Adipocyte (in vitro differentiated cells): ENCODE results near the gene ACKR2.

ENCODE experiments used
- DNase-seq: peaks from one replicate; pipeline ENCODE4 v3.0.0-alpha.2; 2015; ENCODE audit warnings: low read depth
- H3K27me3 ChIP-seq: replicated peaks from 2 replicates; pipeline ENCODE4 v1.7.0; 2013; ENCODE audit warnings: mild to moderate bottlenecking, low read length, moderate library complexity; ENCODE audit not compliant: control insufficient read depth, insufficient read depth
- H3K36me3 ChIP-seq: 2 replicates; pipeline ENCODE4 v1.7.0; 2013; ENCODE audit warnings: low read length, mild to moderate bottlenecking, moderate library complexity; ENCODE audit not compliant: control insufficient read depth, insufficient read depth, severe bottlenecking
- H3K4me1 ChIP-seq: 2 replicates; pipeline ENCODE4 v1.7.0; 2013; ENCODE audit warnings: mild to moderate bottlenecking, low read length, moderate library complexity; ENCODE audit not compliant: control insufficient read depth, insufficient read depth
- H3K4me3 ChIP-seq: 2 replicates; pipeline ENCODE4 v1.7.0; 2013; ENCODE audit warnings: mild to moderate bottlenecking, low read length, moderate library complexity
- H3K9ac ChIP-seq: 2 replicates; pipeline ENCODE4 v1.7.0; 2013; ENCODE audit warnings: mild to moderate bottlenecking, low read length, moderate library complexity
- H3K9me3 ChIP-seq: 2 replicates; pipeline ENCODE4 v1.7.0; 2013; ENCODE audit warnings: mild to moderate bottlenecking, low read length, moderate library complexity; ENCODE audit not compliant: control insufficient read depth

ACKR2 gene

GRCh38 chr3:42871592-42872196, 62.4 kb downstream of the ACKR2 start:
- no peak overlapping the region for H3K9ac ChIP-seq
- no peak overlapping the region for H3K4me3 ChIP-seq
- no peaks in the 10 kb centered on the region for H3K27me3 ChIP-seq
- peaks cover 15% of the 10 kb centered on the region for H3K4me1 ChIP-seq
- no peaks in the 10 kb centered on the region for H3K36me3 ChIP-seq
- DNase-seq = no peak
- H3K9me3 ChIP-seq = no peaks in the 10 kb centered on the region

- H3K9me3 ChIP-seq = no peaks in the 10 kb centered on the region
- H3K9ac ChIP-seq = no peak overlapping the region
- no peak overlapping the region for H3K4me3 ChIP-seq
- H3K4me1 ChIP-seq = peaks cover 18% of the 10 kb centered on the region
- DNase-seq = no peak
- no peaks in the 10 kb centered on the region for H3K27me3 ChIP-seq
- no peaks in the 10 kb centered on the region for H3K36me3 ChIP-seq
Measured at GRCh38 chr3:42872718-42873117, 63.5 kb downstream of the ACKR2 start.

GRCh38 chr3:42873221-42873982, 64.2 kb downstream of the ACKR2 start:
- H3K27me3 ChIP-seq = no peaks in the 10 kb centered on the region
- no peaks in the 10 kb centered on the region for H3K36me3 ChIP-seq
- DNase-seq = no peak
- no peak overlapping the region for H3K4me3 ChIP-seq
- peaks cover 23% of the 10 kb centered on the region for H3K4me1 ChIP-seq
- no peaks in the 10 kb centered on the region for H3K9me3 ChIP-seq
- H3K9ac ChIP-seq = no peak overlapping the region

DNA sequence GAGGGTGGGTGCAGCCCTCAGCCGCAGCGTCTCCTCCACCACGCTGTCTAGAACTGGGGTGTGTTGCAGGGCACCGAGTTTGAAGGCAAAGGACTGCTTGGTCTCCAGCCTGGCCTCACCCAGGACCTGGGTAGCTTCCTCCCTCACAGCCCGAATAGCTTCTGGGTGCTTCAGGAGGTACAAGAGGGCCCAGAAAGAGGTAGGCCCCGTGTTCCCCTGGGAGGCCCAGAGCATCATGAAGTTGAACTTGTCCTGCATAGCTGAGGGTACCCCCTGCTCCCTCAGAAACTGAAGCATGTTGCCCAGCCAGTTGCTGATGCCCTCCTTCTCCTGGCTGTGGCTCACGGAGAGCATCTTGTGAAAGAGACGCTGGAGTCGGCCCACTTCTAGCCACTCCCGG, 65.5 kb downstream of the ACKR2 start:
- Histone ChIP-seq H3K4me3 (no peak overlapping the region), H3K36me3 (no peaks in the 10 kb centered on the region), H3K9me3 (no peaks in the 10 kb centered on the region), H3K9ac (no peak overlapping the region), H3K27me3 (no peaks in the 10 kb centered on the region), H3K4me1 (peaks cover 23% of the 10 kb centered on the region)
- no peak for DNase-seq

- Histone ChIP-seq H3K9me3 (no peaks in the 10 kb centered on the region), H3K4me3 (no peak within 1 kb of the TSS), H3K9ac (no peak within 1 kb of the TSS), H3K27me3 (no peaks in the 10 kb centered on the region), H3K4me1 (peaks cover 26% of the 10 kb centered on the region), H3K36me3 (no peaks in the 10 kb centered on the region)
- DNase-seq = no peak
Measured at GRCh38 chr3:42875325-42876151, 66.3 kb downstream of the ACKR2 start, which contains the start of gene CYP8B1. CYP8B1 (minus strand) TSS chr3:42875879; CDS start chr3:42875816, 63 bp downstream.

DNA sequence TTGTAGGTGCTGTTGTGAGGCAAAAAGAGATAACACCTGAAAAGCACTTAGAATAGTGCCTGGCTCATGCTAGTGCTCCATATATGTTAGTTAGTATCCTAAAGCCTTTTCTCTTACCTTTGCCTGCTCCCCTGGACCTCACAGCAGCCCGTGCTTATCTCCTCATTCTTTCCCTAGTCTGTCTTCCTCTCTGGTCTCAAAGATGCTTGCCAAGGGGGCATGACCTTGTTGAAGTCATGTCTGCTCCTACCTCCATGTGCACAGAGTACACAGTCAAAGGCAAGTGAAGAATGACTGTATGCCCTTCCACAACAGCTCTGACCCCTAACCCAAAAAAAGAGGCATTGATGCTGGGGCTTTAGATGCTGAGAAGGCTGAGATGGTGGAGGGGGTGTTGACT, 67.2 kb downstream of the ACKR2 start:
- Histone ChIP-seq H3K9me3 (no peaks in the 10 kb centered on the region), H3K9ac (no peak overlapping the region), H3K4me1 (peaks cover 31% of the 10 kb centered on the region), H3K36me3 (no peaks in the 10 kb centered on the region), H3K27me3 (no peaks in the 10 kb centered on the region), H3K4me3 (no peak overlapping the region)
- no peak for DNase-seq

- H3K9ac ChIP-seq = no peak overlapping the region
- peaks cover 26% of the 10 kb centered on the region for H3K4me1 ChIP-seq
- no peak for DNase-seq
- H3K4me3 ChIP-seq = no peak overlapping the region
- H3K9me3 ChIP-seq = no peaks in the 10 kb centered on the region
- H3K27me3 ChIP-seq = no peaks in the 10 kb centered on the region
- H3K36me3 ChIP-seq = no peaks in the 10 kb centered on the region
Measured at GRCh38 chr3:42876940-42877720, 67.9 kb downstream of the ACKR2 start.

- Histone ChIP-seq H3K4me1 (peaks cover 18% of the 10 kb centered on the region), H3K9ac (no peak overlapping the region), H3K9me3 (no peaks in the 10 kb centered on the region), H3K36me3 (no peaks in the 10 kb centered on the region), H3K27me3 (no peaks in the 10 kb centered on the region), H3K4me3 (no peak overlapping the region)
- DNase-seq = no peak
Measured at GRCh38 chr3:42877881-42878280, 68.6 kb downstream of the ACKR2 start.

DNA sequence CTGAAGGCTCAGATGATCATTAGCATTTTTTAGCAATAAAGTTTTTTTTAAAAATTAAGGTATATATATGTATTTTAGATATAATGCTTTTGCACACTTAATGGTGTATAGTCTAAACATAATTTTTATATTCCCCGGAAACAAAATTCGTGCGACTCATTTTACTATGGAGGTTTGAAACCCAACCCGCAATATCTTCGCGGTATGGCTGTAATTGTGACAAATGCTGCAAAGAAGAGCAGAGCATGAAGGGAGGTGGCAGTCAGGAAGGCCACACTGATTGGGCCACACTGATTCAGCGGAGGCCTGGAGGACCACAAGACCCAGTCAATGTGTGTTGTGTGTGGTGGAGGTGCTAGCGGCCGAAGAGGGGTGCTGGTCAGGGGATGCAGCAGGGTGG, 70.9 kb downstream of the ACKR2 start:
- no peaks in the 10 kb centered on the region for H3K9me3 ChIP-seq
- H3K9ac ChIP-seq = peak overlapping the region; percentile 91
- H3K36me3 ChIP-seq = no peaks in the 10 kb centered on the region
- peak overlapping the region; percentile 79 for H3K4me3 ChIP-seq
- H3K4me1 ChIP-seq = peaks cover 17% of the 10 kb centered on the region
- no peaks in the 10 kb centered on the region for H3K27me3 ChIP-seq
- no peak for DNase-seq

DNA sequence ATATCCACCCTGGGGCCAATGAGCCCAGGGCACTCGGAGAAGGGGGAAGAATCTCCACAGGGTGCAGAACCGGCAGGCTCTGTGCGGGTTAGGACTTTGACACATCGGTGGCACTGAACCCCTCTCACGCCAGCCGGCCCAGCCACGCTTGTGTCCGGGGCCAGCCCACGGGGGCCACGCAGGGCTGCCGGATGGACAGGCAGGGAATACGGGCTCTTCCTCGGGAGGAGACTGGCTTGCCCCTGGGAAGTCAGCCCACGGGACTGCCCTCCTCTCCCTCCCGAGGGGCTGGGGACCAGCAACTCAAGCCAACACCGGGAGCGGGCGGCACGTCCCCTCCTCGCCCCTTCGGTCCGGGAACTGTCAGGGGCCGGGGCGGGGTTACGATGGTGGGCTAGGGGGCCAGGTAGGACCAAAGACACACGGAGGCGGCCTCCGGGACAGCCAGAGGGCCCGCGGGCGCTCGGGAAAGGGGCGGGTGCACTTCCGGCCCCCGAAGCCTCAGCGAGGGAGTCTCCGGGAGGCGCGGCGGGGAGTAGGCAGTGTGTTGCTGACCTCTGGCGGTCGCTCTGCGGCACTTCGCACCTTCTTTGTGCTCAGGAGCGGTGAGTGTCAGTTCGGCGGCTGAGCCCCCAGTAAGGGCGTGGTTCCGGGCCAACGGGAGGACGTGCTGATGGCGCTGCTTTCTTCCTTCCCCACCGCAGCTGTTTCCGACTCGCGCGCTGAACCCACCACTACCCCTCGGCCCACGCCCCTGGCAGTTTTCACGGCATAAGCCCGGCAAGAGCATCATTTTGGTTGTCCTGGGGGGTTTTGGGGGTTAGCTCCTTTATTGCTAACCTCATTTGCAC, 71.6 kb downstream of the ACKR2 start:
- peak; percentile 93 for DNase-seq
- H3K9ac ChIP-seq = peak overlapping the region; percentile 91
- peaks cover 3% of the 10 kb centered on the region for H3K27me3 ChIP-seq
- no peaks in the 10 kb centered on the region for H3K9me3 ChIP-seq
- H3K4me3 ChIP-seq = peak overlapping the region; percentile 79
- H3K4me1 ChIP-seq = peaks cover 17% of the 10 kb centered on the region
- no peaks in the 10 kb centered on the region for H3K36me3 ChIP-seq
